GM04504 (cell line): ENCODE measurements around the gene FBXL7.

Experiments used
- DNase-seq: peaks from one replicate; pipeline ENCODE4 v3.0.0-alpha.2; 2012; ENCODE audit warnings: low read depth

Gene FBXL7

GRCh38 chr5:15579193-15579990 lies 79.4 kb downstream of the FBXL7 start:
- DNase-seq, result no peak

GRCh38 chr5:15584528-15584927 lies 84.5 kb downstream of the FBXL7 start:
- no peak for DNase-seq

GRCh38 chr5:15585128-15585527 lies 85.1 kb downstream of the FBXL7 start:
- no peak for DNase-seq

GRCh38 chr5:15585841-15586591 lies 86.0 kb downstream of the FBXL7 start:
- peak; percentile 55 for DNase-seq

GRCh38 chr5:15587916-15588315 lies 87.9 kb downstream of the FBXL7 start:
- DNase-seq, result peak; percentile 89

- no peak for DNase-seq
These were observed 92.7 kb downstream of the FBXL7 start for GRCh38 chr5:15592728-15593127.

- no peak for DNase-seq
These were observed 95.1 kb downstream of the FBXL7 start for GRCh38 chr5:15594977-15595568.

GRCh38 chr5:15595929-15596328 lies 95.9 kb downstream of the FBXL7 start:
- no peak for DNase-seq

GRCh38 chr5:15596936-15597335 lies 97.0 kb downstream of the FBXL7 start:
- no peak for DNase-seq

GRCh38 chr5:15597804-15598203 lies 97.8 kb downstream of the FBXL7 start:
- no peak for DNase-seq

GRCh38 chr5:15598294-15598902 lies 98.4 kb downstream of the FBXL7 start:
- no peak for DNase-seq

- DNase-seq, result no peak
These were observed 100.1 kb downstream of the FBXL7 start for GRCh38 chr5:15600035-15600434.

- DNase-seq, result no peak
These were observed 101.3 kb downstream of the FBXL7 start for GRCh38 chr5:15601274-15601673.

- no peak for DNase-seq
These were observed 101.9 kb downstream of the FBXL7 start for GRCh38 chr5:15601853-15602252.

GRCh38 chr5:15604986-15605385 lies 105.0 kb downstream of the FBXL7 start:
- no peak for DNase-seq

GRCh38 chr5:15606197-15606596 lies 106.2 kb downstream of the FBXL7 start:
- DNase-seq, result no peak

- no peak for DNase-seq
These were observed 107.1 kb downstream of the FBXL7 start for GRCh38 chr5:15607076-15607475.

- no peak for DNase-seq
These were observed 109.2 kb downstream of the FBXL7 start for GRCh38 chr5:15609076-15609725.

- DNase-seq, result no peak
These were observed 110.2 kb downstream of the FBXL7 start for GRCh38 chr5:15610216-15610615.

- no peak for DNase-seq
These were observed 111.0 kb downstream of the FBXL7 start for GRCh38 chr5:15611008-15611407.

- no peak for DNase-seq
These were observed 113.1 kb downstream of the FBXL7 start for GRCh38 chr5:15612915-15613635.
